HS-27A (cell line): ENCODE measurements around the gene DAPK2.
A peak's percentile ranks its signal among the peaks of the same experiment; 100 is the strongest.
"Not testable (repeated sequence)": the region's sequence is repeated elsewhere in the genome, so short reads cannot be mapped to it uniquely, and the experiment has no call there.

Experiments used
- DNase-seq: peaks from one replicate; pipeline ENCODE4 v3.0.0-alpha.2; 2012; ENCODE audit warnings: low read depth, missing footprints

Gene DAPK2

DNA sequence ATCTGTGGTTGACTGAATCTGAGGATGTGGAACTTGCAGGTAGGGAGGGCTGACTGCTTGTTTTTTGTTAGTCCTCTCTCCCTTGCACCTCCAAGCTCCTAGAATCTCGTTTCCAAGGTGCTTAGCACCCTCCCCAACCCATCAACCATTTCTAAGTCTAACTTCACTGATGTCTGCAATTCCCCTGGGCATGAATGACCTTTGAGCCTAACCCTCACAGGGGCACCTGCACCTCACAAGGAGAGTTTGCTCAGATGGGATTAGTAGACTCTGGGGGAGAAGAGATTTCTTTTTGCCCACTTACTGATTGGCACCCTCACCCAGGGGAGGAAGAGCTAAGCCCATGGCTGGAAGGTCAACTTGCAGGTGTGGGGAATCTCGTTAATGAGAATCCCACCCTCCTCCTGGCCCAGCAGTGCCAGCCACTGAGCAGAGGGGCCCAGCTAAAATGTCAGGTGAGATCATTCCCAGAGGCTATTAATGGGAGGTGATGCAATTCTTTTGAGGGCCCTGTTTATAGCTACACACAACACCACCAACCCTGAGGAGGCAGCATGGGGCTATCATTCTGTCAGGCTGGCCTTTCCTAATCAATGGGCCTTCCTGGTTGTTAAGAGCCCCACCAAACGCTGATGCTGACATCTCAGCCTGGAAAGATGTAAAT, 130.9 kb downstream of the DAPK2 start:
- DNase-seq, result no peak

DNA sequence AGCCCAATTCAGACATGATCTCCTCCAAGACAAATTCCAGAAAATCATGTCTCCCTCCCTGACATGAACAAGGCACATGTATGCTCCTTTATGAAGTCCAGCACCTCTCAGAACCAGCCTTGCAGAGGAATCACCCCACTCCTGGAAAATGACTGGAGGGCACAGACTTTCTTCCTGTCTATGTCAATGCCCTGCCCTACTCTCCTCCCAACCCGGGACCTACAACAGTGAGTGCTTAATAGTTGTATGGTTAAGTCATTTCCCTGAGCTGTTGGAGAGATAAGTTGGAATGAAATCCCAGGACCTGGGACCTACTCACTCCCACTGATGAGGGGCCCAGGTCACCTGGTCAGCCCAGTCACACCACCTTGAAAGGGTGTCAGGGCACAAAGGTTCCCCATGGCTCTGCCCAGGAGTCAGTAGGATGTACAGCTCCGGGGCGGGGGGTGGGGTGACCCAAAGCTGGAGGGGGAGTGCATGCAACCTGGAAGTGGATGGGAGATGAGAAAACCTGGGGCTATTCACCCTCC, 132.4 kb downstream of the DAPK2 start:
- DNase-seq, result no peak

DNA sequence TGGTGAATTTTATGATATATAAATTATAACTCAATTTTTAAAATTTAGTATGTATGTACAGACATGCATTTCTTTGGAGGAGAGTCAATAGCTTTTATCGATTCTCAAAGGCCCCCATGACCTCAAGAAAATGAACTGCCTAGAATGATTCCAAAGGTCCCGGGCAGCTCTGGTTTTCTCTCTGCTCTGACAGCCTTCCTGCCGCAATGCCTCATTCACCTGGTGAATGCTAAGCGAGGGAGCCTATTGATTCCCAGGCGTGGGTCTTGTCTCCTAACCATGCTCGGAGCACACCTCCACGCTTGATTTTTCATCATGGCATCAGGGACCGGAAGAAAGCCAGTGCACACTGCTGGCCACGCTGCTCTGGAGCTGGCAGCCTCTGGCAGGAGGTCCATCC, 132.9 kb downstream of the DAPK2 start:
- no peak for DNase-seq

DNA sequence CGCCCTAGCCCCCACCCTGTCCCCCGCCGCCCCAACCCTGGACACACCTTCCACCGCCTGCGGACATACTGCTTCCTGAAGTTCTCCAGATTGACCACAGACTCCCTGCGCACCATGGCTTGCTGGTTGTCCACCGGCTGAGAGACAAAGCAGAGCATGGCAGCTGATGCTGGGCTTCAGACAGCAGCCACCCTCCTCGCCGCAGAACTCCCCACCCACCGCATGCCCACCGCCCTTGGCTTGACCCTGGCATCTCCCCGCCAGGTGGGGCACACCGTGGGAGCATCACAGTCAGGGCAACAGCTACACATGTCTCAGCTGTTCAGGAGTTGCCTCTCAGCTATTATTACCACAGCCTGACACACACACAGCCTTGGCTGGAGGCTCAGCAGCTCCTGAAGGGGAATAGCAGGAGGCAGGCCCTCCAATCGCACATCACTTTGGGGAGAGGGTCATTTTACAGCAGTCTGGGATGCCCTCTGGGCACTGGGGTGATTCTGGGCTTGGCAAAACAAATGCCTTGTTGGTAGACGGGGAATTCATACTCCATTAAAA, 134.1 kb downstream of the DAPK2 start:
- DNase-seq, result no peak

DNA sequence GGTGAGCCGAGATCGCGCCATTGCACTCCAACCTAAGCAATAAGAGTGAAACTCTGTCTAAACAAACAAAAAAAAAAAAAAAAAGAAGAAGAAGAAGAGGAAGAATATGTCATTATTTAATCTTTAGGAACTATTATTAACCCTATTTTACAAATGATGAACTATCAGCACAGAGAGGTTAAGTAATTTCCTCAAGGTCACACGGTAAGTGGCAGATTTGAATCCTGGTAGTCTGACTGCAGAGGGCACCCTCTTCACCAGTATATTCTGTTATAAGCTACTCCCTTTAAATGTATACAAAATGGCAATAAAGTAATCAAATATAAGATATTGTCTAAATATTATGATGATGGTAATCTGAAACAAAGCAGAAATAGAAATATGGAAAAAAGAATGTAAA, 135.1 kb downstream of the DAPK2 start:
- no peak for DNase-seq

DNA sequence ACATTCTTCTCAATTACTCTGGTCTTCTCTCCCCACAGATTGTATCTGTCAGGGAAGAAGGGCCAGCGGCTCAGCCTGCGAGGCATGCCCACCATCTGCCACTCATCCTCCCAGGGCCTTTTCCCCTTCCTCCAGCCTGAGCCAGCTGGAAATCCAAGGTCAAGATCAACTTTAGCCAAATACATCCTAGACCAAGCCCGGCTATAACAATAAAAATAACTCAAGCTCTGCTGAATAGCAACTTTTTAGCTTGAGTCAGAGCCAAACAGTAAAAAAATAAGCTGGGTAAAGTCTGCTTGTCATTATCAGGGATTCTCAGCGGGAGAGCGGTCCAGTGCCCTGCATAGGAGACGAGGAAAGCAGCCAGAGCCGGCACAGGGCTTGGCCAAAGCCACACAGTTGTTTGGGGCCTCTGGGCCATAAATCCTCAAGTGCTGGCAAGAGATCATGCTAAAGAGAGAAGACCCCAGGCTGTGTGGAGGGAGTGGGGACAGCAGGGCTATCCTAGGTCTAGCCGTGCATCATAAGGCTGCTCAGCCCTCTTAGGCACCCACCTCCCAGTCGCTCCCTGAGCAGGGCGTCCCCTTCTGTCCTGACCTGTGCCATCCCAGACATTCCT, 136.4 kb downstream of the DAPK2 start:
- no peak for DNase-seq

DNA sequence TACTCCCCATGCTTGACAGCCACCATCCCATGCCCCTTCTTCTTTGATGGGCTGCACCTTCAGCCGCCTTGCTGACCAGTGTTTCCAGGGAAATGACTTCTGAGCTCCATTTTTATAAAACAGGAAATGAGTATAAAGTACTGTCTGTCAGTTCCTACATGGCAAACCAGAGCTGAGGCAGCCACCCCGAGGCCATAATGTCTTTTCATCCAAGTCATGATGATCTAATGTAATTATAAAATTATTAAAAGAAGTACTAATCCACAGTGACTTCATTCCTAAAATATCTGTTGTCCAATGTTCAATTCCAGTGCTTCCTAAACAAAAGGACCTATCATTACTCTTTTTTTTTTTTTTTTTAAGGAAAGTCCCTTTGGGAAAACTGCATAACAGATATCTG, 137.3 kb downstream of the DAPK2 start:
- no peak for DNase-seq

DNA sequence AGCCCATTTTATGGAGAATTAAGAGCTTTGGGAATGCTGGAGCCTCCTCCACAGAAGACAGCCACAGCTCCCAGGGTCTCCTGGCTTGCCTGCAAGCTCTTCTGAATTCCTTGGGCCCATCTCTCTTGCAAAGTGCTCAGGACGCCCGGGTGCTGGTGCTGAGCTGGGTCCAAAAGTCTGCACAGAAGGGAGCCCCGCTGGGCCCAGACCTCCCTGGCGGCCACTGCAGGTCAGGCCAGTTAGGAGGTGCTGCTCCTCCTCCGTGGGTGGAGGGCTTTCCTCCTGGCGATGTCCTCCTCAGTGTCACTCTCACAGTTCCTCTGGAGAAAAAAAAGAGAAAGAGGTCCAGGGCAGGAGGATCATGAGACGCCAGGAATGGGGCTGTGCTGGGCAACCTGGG, 138.0 kb downstream of the DAPK2 start:
- no peak for DNase-seq

DNA sequence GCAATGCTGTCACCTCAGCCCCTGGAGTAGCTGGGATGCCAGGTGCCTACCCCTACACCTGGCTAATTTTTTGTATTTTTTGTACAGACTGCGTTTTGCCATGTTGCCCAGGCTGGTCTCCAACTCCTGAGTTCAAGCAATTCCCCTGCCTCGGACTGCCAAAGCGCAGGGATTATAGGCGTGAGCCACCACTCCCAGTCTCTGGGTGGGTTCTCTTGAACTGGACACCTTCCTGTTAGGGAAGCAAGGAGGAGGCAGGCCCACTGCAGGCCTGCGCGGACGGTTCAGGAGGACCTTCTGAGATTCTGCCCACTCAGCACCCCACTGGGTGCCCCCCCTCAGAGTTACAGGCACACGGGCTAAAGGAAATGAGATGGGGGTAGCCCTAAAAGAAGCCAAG, 138.8 kb downstream of the DAPK2 start:
- DNase-seq, result no peak

DNA sequence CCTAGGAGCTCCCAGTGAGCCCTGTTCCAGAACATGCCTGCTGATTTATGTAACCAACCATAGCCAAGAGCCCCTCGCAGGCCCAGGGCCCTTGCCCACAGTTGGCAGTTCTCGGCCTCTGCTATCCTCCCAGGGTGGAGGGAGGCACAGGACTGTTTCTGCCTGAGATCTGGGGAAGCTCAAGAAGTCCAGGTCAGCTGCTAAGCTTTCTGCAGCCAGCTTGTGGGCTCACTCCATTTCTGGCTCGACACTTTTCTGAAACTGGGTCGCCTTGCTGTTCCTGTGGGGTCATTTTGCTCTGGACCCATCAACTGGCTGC, 140.1 kb downstream of the DAPK2 start:
- no peak for DNase-seq

DNA sequence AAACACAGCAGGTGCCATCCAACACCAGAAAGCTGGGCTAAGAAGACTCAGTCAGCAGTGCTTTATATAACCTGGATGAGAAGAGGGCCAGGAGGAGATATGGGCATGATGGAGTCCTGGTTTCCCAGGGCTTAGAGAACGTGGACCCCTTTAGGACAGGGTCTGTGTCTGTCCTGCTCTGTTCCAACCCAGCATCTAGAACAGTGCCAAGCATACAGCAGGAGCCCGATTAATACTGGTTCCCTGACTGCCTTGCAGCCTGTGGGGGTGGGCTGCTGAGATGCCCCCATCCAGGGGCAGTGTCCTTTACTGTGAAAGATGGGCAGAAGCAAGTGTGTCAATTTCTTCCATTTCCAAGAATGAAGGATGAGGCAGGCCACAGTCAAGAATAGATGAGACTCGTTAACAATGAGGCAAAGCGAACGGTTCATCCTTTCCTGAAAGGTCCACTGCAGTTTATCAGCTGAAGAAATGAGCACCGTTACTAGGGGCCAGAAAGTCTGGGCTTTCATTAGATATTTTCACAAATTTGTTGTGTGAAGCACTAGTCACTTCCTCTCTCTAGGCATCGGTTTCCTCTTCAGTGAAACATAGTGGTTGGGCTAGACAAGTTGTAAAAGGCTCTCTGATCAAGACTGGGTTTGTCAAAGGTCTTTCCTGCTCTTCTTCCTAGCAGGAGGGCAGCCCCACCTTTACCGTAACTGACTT, 140.6 kb downstream of the DAPK2 start:
- no peak for DNase-seq

DNA sequence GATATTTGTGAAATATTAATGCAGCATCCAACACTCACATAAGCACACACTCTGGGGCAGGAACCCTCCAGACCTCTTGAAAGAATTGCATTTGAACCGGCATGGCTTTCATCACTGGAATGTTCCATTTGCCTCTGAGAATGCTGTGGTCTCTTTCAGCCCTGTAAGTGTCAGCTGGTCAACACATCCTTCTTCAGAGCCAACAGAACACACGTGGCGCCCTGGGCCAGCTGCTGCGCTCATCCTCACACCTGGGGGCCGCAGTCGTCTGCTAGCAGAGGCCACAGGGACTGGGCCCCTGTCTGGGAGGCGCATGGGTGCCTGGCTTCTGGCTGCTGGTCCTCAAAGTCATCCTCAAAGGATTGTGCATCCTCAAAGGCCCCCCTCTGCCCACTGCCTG, 141.2 kb downstream of the DAPK2 start:
- no peak for DNase-seq

DNA sequence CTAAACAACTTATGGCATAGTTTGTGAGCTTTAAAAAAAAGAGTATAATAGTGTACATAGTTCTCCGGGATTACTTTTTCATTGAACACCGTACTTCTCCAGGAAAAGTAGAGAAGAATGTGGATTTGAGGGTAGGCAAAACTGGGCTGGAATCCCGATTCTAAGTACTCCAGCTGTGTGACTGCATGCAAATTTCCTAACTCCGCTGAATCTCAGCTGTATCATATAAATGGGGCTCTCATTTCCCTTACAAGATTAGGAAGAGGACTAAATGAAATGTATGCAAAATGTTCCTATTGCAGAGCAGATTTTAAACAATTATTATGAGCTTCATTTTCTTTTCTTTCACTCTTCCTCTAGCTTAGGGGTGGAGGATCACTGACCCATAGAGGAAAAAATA, 142.2 kb downstream of the DAPK2 start:
- no peak for DNase-seq

DNA sequence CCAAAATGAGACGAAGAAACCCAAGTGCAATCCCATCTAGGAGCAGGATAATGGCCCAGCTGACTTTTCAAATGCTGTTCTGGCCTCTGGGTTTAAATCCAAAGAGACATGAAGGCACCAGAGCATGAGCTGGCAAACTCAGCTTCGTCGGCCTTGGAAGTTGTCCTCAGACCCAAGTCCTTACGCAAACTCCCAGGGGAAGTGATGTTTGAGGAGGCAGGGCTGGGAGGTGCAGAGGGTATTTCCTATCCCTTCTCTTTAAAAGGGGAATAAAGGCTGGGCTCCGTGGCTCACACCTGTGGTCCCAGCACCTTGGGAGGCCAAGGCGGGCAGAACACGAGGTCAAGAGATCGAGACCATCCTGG, 143.6 kb downstream of the DAPK2 start:
- no peak for DNase-seq

DNA sequence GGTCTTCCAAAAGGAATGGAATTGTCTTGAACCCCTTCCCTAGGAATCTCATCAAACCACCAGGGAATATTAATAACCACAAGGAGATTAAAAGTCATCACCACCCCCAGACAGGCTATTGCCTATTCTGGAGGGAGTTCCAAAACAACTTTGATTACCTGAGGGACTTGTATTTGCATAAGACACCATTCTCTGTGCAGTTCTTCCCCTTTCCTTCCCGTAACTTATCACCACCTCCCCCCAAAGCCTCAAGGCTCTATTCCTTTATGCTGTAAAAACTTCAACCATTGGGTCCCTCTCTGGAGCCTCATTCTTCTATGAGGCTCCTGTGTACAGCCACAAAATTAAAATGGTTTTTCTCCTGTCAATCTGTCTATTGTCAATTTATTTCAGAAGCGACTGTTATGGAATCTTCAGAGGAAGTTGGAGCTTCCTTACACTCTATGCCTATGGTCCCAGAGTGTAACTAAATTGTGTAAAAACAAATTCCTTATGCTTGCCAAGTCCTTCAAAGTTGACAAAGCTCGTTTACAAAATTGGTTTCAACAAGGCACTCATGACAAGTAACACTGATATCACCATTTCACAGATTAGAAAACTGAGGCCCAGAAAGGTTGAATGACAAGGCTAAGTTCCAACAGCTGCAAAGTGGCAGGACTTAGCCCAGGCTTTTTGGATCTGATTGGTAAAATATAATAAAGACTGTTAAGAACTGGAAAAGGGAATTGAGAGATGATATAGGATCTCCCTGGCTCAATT, 144.2 kb downstream of the DAPK2 start:
- no peak for DNase-seq

DNA sequence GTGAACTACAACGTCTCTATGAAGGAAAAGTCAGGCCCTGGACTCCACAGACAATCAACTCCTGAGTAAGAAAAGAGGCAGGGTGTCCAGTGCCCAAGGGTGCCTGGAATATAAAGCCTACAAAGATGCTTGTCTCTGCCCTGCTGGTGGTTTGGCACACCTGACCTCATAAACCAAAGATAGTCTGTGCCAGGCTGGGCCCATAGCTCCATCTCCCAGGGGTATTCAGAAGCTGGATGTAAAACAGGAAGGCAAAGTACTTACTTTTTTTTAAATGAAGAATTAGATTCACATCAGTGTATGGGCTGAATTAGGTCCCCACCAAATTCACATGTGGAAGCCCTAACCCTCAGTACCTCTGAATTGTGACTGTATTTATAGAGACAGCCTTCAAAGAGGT, 146.0 kb downstream of the DAPK2 start:
- no peak for DNase-seq

DNA sequence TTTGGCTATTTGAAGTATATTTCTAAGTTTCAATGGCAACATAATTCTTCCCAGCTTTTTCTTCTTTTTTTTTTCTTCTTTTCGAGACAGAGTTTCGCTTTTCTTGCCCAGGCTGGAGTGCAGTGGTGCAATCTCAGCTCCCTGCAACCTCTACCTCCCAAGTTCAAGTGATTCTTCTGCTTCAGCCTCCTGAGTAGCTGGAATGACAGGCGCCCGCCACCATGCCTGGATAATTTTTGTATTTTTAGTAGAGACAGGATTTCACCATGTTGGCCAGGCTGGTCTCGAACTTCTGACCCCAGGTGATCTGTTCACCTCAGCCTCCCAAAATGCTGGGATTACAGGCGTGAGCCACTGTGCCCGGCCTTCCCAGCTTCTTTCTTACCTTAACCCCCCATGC, 146.7 kb downstream of the DAPK2 start:
- not testable (repeated sequence) for DNase-seq

DNA sequence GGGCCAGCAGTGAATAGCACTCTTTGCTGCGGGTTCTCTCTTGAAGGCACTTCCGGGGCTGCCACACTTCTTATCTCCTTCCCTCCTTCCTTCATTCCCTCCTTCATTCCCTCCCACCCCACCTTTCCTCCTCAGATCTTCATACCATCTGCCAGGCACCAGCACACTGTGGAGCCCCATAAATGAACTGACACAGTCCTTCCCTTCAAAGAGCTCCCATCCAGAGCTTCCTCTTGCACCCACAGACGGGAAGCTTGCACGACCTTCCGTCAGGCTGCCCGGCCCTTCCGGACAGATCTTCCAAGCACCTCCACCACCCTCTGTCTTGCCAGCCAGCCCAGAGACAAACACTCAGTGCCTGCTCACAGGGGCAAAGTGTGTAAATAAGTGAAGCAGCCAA, 147.1 kb downstream of the DAPK2 start:
- no peak for DNase-seq

DNA sequence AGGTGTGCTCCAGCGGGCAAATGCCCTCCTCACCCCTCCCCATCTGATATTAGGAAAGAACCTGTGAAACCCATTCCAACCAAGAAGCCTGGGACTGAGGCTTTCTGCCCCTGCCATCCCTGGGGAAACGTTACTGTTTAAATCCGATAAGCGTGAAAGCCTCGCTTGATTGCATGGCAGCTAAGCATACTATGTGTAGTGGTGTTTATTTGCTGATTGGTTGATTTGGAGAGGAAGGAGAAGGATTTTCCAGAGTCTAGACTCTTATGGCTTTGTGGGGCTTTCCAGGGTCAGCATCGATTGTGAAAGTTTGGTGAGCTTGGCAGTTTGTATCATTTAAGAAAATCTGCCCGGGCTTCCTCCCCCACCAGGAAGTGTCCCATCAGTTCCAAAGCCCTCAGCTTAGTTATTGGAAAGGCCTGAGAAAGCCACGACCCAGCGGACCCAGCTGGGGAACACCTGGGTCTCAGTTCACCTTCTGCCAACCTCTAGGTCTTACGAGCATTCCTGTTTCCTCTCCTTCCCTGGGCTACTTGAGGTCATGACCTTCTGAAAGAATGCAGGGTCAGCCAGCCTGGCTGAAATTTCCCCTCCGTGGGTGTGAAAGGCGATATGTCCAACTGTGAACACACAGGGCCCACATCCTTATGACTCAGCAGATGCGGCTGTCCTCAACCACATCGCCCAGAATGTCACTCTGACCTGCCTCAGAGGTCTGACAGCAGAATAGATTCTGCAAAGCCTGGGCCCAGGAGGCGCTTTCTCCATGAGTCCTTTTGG, 149.8 kb downstream of the DAPK2 start:
- DNase-seq, result peak; percentile 34

DNA sequence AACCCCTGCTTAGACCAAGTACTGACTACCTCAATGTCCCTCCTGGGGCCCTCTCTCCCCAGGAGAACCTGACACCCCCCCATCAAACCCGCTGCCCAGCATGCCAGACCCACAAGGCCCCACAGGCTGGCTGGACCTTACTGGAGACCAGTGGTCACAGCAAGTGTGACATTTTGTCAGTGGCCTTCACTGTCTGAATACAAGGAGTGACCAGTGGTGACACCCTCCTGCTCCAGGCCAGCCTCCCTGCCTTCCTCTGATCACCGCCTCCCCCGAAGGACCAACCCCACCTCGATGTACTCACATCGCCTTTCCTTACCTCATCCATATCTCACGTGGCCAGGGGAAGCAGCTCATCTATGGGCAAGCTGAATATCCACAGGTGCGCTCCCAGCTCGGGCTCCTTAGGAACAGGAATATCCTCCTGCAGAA, 150.5 kb downstream of the DAPK2 start:
- DNase-seq, result no peak

DNA sequence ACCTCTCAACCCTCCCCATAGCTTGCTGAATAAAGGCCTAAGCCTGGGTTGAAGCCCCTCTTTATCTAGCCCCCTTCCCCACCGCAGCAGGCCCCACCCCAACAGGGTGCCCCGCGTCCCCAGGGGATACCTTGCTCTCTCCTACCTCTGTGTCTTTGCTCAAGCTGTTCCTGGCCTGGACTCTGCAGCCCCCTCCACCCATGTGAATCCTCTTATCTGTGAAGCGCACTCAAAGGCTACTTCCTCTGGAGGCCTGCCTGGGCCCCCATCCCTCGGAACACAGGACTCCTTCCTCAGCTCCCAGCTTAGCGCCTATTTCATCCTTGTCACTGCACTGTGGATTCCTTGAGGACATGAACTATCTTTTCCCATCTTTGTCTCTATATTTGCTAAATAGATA, 151.1 kb downstream of the DAPK2 start:
- no peak for DNase-seq

DNA sequence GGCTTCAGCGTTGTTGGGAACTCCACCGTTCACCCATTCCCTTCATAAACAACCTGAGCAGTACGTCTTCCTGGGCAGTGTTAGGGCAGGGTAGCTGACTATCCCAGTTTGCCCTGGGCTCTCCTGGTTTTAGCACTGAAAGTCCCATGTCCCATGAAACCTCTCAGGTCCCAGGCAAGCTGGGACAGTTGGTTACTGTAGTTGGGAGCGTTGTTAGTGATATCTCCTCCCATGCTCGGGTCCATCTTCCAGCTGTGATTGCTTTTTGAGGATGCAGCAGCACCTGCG, 151.7 kb downstream of the DAPK2 start:
- no peak for DNase-seq
